ENCODE data around the gene LOXL4. TPM values are rescaled to one million over a fixed set of nuclear protein-coding genes. Genes with fewer than 3 reads are reported as not detected.

Gene LOXL4
- total RNA-seq, 1 donor from 2014 or later, result 0.92 TPM

DNA sequence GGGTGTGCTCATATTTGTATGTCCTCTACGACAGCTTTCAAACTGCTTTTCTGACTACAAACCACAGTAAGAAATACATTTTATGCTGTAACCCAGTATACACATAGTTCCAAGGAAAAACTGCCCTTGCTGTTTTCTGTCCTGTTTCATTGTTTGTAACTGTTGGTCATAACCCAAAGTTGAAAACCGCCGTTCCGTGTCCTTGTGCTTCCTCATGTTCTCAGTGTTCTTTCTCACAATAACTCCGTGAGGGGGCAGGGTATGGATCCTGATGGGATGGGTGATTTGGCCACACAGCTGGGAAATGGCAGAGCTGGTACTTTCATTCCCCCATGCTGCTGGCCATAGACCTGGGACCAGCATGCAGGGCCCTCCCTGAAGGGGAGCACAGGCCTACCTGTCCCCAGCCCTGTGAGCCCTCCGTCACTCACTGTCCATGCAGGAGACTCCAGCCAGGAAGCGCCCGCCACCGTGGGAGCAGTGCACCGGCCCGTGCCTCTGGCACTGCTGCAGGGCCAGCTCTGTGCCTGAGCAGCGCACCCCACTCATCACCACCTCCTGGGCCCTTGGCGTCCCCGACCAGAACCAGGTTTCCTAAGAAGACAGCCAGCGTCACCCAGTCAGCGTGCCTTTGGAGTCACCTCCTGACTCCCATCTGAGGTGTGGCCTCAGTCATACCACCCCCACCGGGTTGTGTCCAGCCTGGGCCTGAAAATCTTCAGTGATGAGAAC, 12.7 kb downstream of the LOXL4 start:
- Histone ChIP-seq H3K9ac (no peak overlapping the region), H3F3A (ENCODE audit: low read depth) (no peaks in the 10 kb centered on the region), H4K20me1 (ENCODE audit: low read depth) (no peaks in the 10 kb centered on the region), H3K79me2 (ENCODE audit: low read depth) (no peaks in the 10 kb centered on the region), H3K4me3 (no peak overlapping the region), H3K4me2 (no peak overlapping the region), H3K36me3 (no peaks in the 10 kb centered on the region), H3K27ac (no peak overlapping the region), H3K9me3 (ENCODE audit: low read depth) (no peaks in the 10 kb centered on the region), H3K4me1 (no peaks in the 10 kb centered on the region), H2AFZ (replicated peaks) (no peak overlapping the region), H3K27me3 (no peaks in the 10 kb centered on the region)
- H3K27me3 Mint-ChIP-seq (ENCODE audit: insufficient read depth, low read depth), result peaks cover 6% of the 10 kb centered on the region
- TF ChIP-seq, protein P1, sequence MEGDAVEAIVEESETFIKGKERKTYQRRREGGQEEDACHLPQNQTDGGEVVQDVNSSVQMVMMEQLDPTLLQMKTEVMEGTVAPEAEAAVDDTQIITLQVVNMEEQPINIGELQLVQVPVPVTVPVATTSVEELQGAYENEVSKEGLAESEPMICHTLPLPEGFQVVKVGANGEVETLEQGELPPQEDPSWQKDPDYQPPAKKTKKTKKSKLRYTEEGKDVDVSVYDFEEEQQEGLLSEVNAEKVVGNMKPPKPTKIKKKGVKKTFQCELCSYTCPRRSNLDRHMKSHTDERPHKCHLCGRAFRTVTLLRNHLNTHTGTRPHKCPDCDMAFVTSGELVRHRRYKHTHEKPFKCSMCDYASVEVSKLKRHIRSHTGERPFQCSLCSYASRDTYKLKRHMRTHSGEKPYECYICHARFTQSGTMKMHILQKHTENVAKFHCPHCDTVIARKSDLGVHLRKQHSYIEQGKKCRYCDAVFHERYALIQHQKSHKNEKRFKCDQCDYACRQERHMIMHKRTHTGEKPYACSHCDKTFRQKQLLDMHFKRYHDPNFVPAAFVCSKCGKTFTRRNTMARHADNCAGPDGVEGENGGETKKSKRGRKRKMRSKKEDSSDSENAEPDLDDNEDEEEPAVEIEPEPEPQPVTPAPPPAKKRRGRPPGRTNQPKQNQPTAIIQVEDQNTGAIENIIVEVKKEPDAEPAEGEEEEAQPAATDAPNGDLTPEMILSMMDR (IDR thresholded peaks at IDR 0.05), result no peak
- TF ChIP-seq EZH2phosphoT487 (IDR thresholded peaks at IDR 0.05), result no peak
- no peak for TF ChIP-seq EZH2 (IDR thresholded peaks at IDR 0.05)
- H3K9me3 Mint-ChIP-seq, result no peaks in the 10 kb centered on the region
- H3K36me3 Mint-ChIP-seq, result peaks cover 4% of the 10 kb centered on the region
- DNase-seq (ENCODE audit: low spot score), result no peak
- H3K4me1 Mint-ChIP-seq, result peaks cover 5% of the 10 kb centered on the region
- no peak overlapping the region for H3K27ac Mint-ChIP-seq
- no peak overlapping the region for H3K4me3 Mint-ChIP-seq

DNA sequence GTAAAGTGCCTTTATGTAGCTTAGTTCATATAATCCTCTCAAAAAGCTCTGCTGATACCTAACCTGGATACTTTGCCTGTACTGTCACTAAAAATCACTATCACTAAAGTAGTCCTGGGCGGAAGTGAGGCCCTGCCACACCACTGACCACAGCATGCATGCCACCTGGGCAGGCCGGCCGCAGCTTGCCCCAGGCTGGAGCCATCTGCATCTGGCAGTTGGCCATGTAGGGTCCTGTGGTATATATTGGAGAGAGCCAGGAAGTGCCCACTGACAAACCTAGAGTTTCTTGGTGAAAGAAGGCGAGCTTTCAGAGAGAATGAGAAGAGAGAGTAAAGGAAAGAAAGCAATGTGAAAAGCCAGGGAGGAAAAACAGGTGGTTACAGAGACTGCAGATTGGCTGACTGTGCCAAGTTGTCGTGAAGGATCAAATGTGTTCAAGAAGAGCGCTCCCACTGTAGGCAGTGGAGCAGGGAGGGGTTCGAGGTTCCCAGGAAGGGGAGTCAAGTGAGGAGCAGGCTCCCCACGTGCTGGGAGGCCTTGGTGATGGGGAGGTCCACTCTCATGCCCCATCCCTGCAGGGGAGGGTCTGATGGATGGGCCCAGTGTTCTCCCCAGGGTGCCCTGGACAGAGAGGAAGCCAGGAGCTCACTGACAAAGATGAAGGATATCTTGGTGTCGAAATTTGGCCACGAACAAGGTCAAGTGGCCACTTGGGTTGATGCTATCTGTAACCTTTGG, 13.6 kb downstream of the LOXL4 start:
- H3F3A ChIP-seq (ENCODE audit: low read depth), result no peaks in the 10 kb centered on the region
- no peak for DNase-seq (ENCODE audit: low spot score)
- Mint-ChIP-seq H3K27ac (no peak overlapping the region), H3K4me3 (no peak overlapping the region), H3K27me3 (ENCODE audit: insufficient read depth, low read depth) (peaks cover 10% of the 10 kb centered on the region), H3K9me3 (no peaks in the 10 kb centered on the region), H3K36me3 (peaks cover 8% of the 10 kb centered on the region), H3K4me1 (peaks cover 13% of the 10 kb centered on the region)
- H2AFZ ChIP-seq (replicated peaks), result no peak overlapping the region
- TF ChIP-seq EZH2 (IDR thresholded peaks at IDR 0.05), result no peak
- TF ChIP-seq, protein P1 (IDR thresholded peaks at IDR 0.05), result no peak
- TF ChIP-seq EZH2phosphoT487 (IDR thresholded peaks at IDR 0.05), result no peak
- no peak overlapping the region for H3K4me2 ChIP-seq
- H3K27ac ChIP-seq, result no peak overlapping the region
- H3K36me3 ChIP-seq, result no peaks in the 10 kb centered on the region
- H4K20me1 ChIP-seq (ENCODE audit: low read depth), result peaks cover 1% of the 10 kb centered on the region
- no peak overlapping the region for H3K4me3 ChIP-seq
- no peak overlapping the region for H3K9ac ChIP-seq
- no peaks in the 10 kb centered on the region for H3K27me3 ChIP-seq
- H3K79me2 ChIP-seq (ENCODE audit: low read depth), result no peaks in the 10 kb centered on the region
- H3K4me1 ChIP-seq, result peaks cover 4% of the 10 kb centered on the region
- H3K9me3 ChIP-seq (ENCODE audit: low read depth), result no peaks in the 10 kb centered on the region

DNA sequence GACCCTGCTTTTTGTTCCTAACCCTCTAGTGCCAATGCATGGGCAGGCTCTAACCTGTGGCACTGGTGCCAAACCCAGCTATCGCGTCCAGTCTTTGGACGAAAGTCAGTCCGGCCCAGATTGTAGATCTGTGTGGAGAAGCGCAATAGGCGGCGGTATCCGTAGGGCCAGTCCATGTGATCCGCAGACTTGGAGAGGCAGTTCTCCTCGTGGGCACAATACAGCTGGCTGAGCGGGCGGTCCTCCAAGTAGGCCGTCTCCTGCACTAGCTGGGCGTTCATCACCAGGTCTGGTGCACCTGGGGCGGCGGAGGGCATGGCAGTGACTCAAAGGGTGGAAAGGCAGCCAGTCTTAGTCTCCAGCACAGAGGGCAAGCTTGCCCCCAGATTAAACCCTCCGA, 14.5 kb downstream of the LOXL4 start:
- H3K36me3 Mint-ChIP-seq, result peaks cover 9% of the 10 kb centered on the region
- no peak for DNase-seq (ENCODE audit: low spot score)
- H3K4me1 Mint-ChIP-seq, result peaks cover 20% of the 10 kb centered on the region
- no peak overlapping the region for H3K27ac ChIP-seq
- H3K4me3 ChIP-seq, result no peak overlapping the region
- H4K20me1 ChIP-seq (ENCODE audit: low read depth), result peaks cover 9% of the 10 kb centered on the region
- H3K9ac ChIP-seq, result no peak overlapping the region
- H3K27ac Mint-ChIP-seq, result no peak overlapping the region
- no peaks in the 10 kb centered on the region for H3K79me2 ChIP-seq (ENCODE audit: low read depth)
- no peaks in the 10 kb centered on the region for H3K9me3 ChIP-seq (ENCODE audit: low read depth)
- TF ChIP-seq, protein P1 (IDR thresholded peaks at IDR 0.05), result no peak
- no peak for TF ChIP-seq EZH2phosphoT487 (IDR thresholded peaks at IDR 0.05)
- TF ChIP-seq EZH2 (IDR thresholded peaks at IDR 0.05), result no peak
- no peaks in the 10 kb centered on the region for H3F3A ChIP-seq (ENCODE audit: low read depth)
- H3K36me3 ChIP-seq, result no peaks in the 10 kb centered on the region
- no peak overlapping the region for H2AFZ ChIP-seq (replicated peaks)
- no peaks in the 10 kb centered on the region for H3K9me3 Mint-ChIP-seq
- H3K27me3 ChIP-seq, result no peaks in the 10 kb centered on the region
- H3K4me3 Mint-ChIP-seq, result no peak overlapping the region
- H3K4me2 ChIP-seq, result no peak overlapping the region
- peaks cover 10% of the 10 kb centered on the region for H3K4me1 ChIP-seq
- peaks cover 10% of the 10 kb centered on the region for H3K27me3 Mint-ChIP-seq (ENCODE audit: insufficient read depth, low read depth)
